ENCODE results near the gene GAL3ST1.
A peak's percentile ranks its signal among the peaks of the same experiment; 100 is the strongest.

The GAL3ST1 gene

DNA sequence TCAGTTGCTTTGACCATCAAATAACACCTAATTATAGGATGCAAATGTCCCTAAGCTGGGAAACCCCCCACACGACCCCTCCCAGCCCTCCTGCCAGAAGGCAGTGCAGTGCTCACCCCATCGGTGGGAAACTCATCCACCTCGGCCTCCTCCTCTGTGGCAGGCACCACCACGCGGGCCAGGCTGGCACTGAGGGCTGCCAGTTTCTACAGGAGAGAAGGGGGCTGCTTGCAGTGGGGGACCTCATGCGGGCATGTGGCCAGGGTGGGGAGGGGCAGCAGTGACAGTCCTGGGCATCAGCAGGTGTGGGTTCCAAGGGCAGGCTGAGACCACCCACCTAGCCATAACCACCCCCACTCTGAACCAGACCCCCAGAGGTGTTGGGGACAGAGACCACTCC lies 6.4 kb upstream of the GAL3ST1 start:
- peaks cover 97% of the 10 kb centered on the region for H3K36me3 ChIP-seq (ENCODE audit: insufficient read depth, low read length)
- no peak overlapping the region for H3K27ac ChIP-seq (ENCODE audit: low read length)
- DNase-seq, result no peak
- no peak overlapping the region for H2AFZ ChIP-seq (ENCODE audit: low read depth, low read length)
- H3K4me3 ChIP-seq (ENCODE audit: low read depth in 1 of 2, low read length in 2 of 2), result no peak overlapping the region
- peaks cover 33% of the 10 kb centered on the region for H4K20me1 ChIP-seq (ENCODE audit: insufficient read depth, low read length)
- no peaks in the 10 kb centered on the region for H3K27me3 ChIP-seq (ENCODE audit: insufficient read depth, low read length, poor library complexity)
- H3K9ac ChIP-seq (ENCODE audit: low read depth, low read length), result no peak overlapping the region
- TF ChIP-seq, protein P1, sequence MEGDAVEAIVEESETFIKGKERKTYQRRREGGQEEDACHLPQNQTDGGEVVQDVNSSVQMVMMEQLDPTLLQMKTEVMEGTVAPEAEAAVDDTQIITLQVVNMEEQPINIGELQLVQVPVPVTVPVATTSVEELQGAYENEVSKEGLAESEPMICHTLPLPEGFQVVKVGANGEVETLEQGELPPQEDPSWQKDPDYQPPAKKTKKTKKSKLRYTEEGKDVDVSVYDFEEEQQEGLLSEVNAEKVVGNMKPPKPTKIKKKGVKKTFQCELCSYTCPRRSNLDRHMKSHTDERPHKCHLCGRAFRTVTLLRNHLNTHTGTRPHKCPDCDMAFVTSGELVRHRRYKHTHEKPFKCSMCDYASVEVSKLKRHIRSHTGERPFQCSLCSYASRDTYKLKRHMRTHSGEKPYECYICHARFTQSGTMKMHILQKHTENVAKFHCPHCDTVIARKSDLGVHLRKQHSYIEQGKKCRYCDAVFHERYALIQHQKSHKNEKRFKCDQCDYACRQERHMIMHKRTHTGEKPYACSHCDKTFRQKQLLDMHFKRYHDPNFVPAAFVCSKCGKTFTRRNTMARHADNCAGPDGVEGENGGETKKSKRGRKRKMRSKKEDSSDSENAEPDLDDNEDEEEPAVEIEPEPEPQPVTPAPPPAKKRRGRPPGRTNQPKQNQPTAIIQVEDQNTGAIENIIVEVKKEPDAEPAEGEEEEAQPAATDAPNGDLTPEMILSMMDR (IDR thresholded peaks at IDR 0.05; ENCODE audit: borderline replicate concordance, extremely low read depth, low read length, poor library complexity, severe bottlenecking), result no peak
- no peak for TF ChIP-seq EZH2 (IDR thresholded peaks at IDR 0.05; ENCODE audit: borderline replicate concordance, low read depth, low read length, severe bottlenecking)
- no peaks in the 10 kb centered on the region for H3K79me2 ChIP-seq (ENCODE audit: insufficient read depth, low read length)
- no peak for ATAC-seq (ENCODE audit: insufficient read depth, low read depth)
- no peaks in the 10 kb centered on the region for H3K9me3 ChIP-seq (ENCODE audit: insufficient read depth, low read length, severe bottlenecking)
- H3K4me1 ChIP-seq (ENCODE audit: insufficient read depth, low read length), result no peaks in the 10 kb centered on the region
- H3K4me2 ChIP-seq (ENCODE audit: insufficient read depth, low read length), result no peak overlapping the region

DNA sequence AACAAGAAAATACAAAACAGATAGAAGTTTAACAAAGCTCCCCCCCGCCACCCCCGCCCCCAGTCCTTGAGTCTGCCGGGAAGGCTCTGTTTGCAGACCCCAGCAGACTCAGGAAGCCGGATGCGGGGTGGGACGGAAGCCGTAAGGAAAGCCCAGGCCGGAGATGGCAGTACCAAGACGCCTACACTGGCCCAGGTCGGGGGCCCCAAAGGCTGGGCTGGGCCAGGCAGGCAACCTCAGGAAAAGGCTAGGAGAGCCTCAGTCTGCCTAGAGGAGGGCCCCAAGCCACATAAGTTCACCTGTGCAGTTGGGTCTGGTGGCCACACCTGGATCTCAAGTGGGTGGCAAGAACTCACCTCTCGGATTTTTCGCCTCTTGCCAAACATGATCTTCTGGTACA lies 4.0 kb upstream of the GAL3ST1 start:
- no peak overlapping the region for H2AFZ ChIP-seq (ENCODE audit: low read depth, low read length)
- ATAC-seq (ENCODE audit: insufficient read depth, low read depth) (no peak), DNase-seq (no peak)
- H3K36me3 ChIP-seq (ENCODE audit: insufficient read depth, low read length), result peaks cover 85% of the 10 kb centered on the region
- no peak overlapping the region for H3K4me3 ChIP-seq (ENCODE audit: low read depth in 1 of 2, low read length in 2 of 2)
- H3K27ac ChIP-seq (ENCODE audit: low read length), result no peak overlapping the region
- no peak overlapping the region for H3K9ac ChIP-seq (ENCODE audit: low read depth, low read length)
- H3K9me3 ChIP-seq (ENCODE audit: insufficient read depth, low read length, severe bottlenecking), result no peaks in the 10 kb centered on the region
- H3K27me3 ChIP-seq (ENCODE audit: insufficient read depth, low read length, poor library complexity), result no peaks in the 10 kb centered on the region
- no peaks in the 10 kb centered on the region for H3K4me1 ChIP-seq (ENCODE audit: insufficient read depth, low read length)
- no peak overlapping the region for H3K4me2 ChIP-seq (ENCODE audit: insufficient read depth, low read length)
- H4K20me1 ChIP-seq (ENCODE audit: insufficient read depth, low read length), result peaks cover 33% of the 10 kb centered on the region
- H3K79me2 ChIP-seq (ENCODE audit: insufficient read depth, low read length), result no peaks in the 10 kb centered on the region
- no peak for TF ChIP-seq EZH2 (IDR thresholded peaks at IDR 0.05; ENCODE audit: borderline replicate concordance, low read depth, low read length, severe bottlenecking)
- TF ChIP-seq, protein P1 (IDR thresholded peaks at IDR 0.05; ENCODE audit: borderline replicate concordance, extremely low read depth, low read length, poor library complexity, severe bottlenecking), result no peak

- Histone ChIP-seq H3K9me3 (ENCODE audit: insufficient read depth, low read length, severe bottlenecking) (no peaks in the 10 kb centered on the region), H3K4me1 (ENCODE audit: insufficient read depth, low read length) (no peaks in the 10 kb centered on the region), H3K79me2 (ENCODE audit: insufficient read depth, low read length) (no peaks in the 10 kb centered on the region), H4K20me1 (ENCODE audit: insufficient read depth, low read length) (peaks cover 22% of the 10 kb centered on the region), H3K27me3 (ENCODE audit: insufficient read depth, low read length, poor library complexity) (no peaks in the 10 kb centered on the region), H3K4me2 (ENCODE audit: insufficient read depth, low read length) (no peak overlapping the region), H3K27ac (ENCODE audit: low read length) (no peak overlapping the region), H3K9ac (ENCODE audit: low read depth, low read length) (no peak overlapping the region), H2AFZ (ENCODE audit: low read depth, low read length) (no peak overlapping the region), H3K4me3 (ENCODE audit: low read depth in 1 of 2, low read length in 2 of 2) (no peak overlapping the region), H3K36me3 (ENCODE audit: insufficient read depth, low read length) (peaks cover 59% of the 10 kb centered on the region)
- no peak for DNase-seq
- 0 out of 3 replicates have a peak, but pooled peaks have one; percentile 11 for ATAC-seq (ENCODE audit: insufficient read depth, low read depth)
- TF ChIP-seq, protein P1 (IDR thresholded peaks at IDR 0.05; ENCODE audit: borderline replicate concordance, extremely low read depth, low read length, poor library complexity, severe bottlenecking), result no peak
- TF ChIP-seq EZH2 (IDR thresholded peaks at IDR 0.05; ENCODE audit: borderline replicate concordance, low read depth, low read length, severe bottlenecking), result no peak
Measured at GRCh38 chr22:30575859-30576258, 1.4 kb upstream of the GAL3ST1 start.
